Naive B cell (primary cell): ENCODE measurements around the gene MKNK2. TPM values are rescaled to one million over a fixed set of nuclear protein-coding genes. Genes with fewer than 3 reads are reported as not detected.
"Not testable (repeated sequence)": the region's sequence is repeated elsewhere in the genome, so short reads cannot be mapped to it uniquely, and the experiment has no call there.

Experiments
- ATAC-seq, 2 donors: fragments of 150-1000 bp; cut with Tn5 transposase; 2 replicates each; pipeline ENCODE4 v1.10.0; 2021; ENCODE audit warnings: low read depth in 2 of 2, mild to moderate bottlenecking in 2 of 2, moderate library complexity in 2 of 2
- DNase-seq: peaks from one replicate; pipeline ENCODE4 v3.0.0; 2022
- H3K27ac Mint-ChIP-seq, 6 donors: one replicate each; pipeline ENCODE4 v1.8.0; 2020 to 2022; ENCODE audit warnings: mild to moderate bottlenecking in 6 of 6, mixed read lengths in 6 of 6, moderate library complexity in 5 of 6, inconsistent platforms in 2 of 6
- H3K27me3 Mint-ChIP-seq, 3 donors: one replicate each; pipeline ENCODE4 v1.8.0; 2021 to 2022; ENCODE audit warnings: mixed read lengths in 3 of 3, mild to moderate bottlenecking in 1 of 3
- H3K36me3 Mint-ChIP-seq, 2 donors: one replicate each; pipeline ENCODE4 v1.8.0; 2020 to 2022; ENCODE audit warnings: mixed read lengths in 2 of 2, inconsistent platforms in 1 of 2, mild to moderate bottlenecking in 1 of 2
- H3K4me1 Mint-ChIP-seq, 3 donors: one replicate each; pipeline ENCODE4 v1.8.0; 2020 to 2022; ENCODE audit warnings: mixed read lengths in 3 of 3, inconsistent platforms in 1 of 3, mild to moderate bottlenecking in 1 of 3, moderate library complexity in 1 of 3
- H3K4me3 Mint-ChIP-seq, 8 donors: one replicate each; pipeline ENCODE4 v1.8.0; 2020 to 2022; ENCODE audit warnings: mild to moderate bottlenecking in 8 of 8, mixed read lengths in 8 of 8, moderate library complexity in 8 of 8, inconsistent platforms in 2 of 8
- H3K9me3 Mint-ChIP-seq, 7 donors: one replicate each; pipeline ENCODE4 v1.8.0; 2020 to 2022; ENCODE audit warnings: mixed read lengths in 7 of 7, mild to moderate bottlenecking in 5 of 7, inconsistent platforms in 2 of 7, moderate library complexity in 1 of 7
- polyA plus RNA-seq, 6 donors: library from polyadenylated mRNA; unstranded; fragments of 300-500 nt; fragmentation: Illumina TruSeq; gene quantifications; one replicate each; pipeline ENCODE4 v1.2.3, GENCODE V29; 2021; ENCODE audit warnings: low read depth in 6 of 6

MKNK2 gene
- polyA plus RNA-seq, 6 donors from 2014 or later = 51.1 to 102 (median 57.1) TPM

DNA sequence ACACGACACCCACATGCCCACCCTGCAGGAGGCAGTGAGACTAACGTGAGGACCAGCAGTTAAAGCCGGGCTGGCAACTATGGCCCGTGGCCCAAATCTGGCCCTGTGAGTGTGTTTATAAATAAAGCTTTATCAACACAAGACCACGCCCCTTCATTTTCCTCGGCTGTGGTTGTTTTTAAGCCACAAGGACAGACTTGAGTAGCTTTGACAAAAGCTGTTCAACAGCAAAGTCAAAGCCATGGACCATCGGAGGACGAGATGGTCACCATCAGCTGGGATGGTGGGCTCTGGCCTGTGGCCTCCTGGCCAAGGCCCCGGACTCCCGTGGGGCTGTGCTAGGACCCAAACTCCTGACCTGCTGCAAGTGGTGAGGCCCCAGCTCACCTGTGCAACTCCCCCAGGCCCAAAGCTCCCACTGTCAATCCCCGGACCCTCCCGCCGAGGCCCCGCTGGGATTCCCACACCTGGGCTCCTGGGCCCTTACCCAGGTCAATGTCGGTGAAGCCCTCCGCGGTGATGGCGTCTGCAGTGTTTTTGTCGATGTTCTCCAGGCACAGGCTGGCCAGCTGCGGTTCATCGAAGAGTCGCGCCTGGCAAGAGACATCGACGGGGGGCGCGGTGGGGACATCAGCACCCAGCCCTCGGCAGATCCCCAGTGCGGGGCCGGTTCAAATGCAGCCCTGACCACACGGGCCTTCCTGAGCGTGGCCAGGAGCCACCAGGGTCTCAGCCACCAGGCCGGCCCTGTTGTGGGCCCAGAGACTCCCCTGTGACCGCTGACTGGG is 60.6 kb downstream of the MKNK2 start:
- Mint-ChIP-seq H3K27me3 (no peaks in the 10 kb centered on the region), H3K4me1 (peaks cover 0 to 2% (median 0%) of the 10 kb centered on the region in 3 donors), H3K9me3 (no peaks in the 10 kb centered on the region), H3K36me3 (no peaks in the 10 kb centered on the region), H3K4me3 (no peak overlapping the region), H3K27ac (no peak overlapping the region)
- ATAC-seq = no peak
- DNase-seq = no peak

DNA sequence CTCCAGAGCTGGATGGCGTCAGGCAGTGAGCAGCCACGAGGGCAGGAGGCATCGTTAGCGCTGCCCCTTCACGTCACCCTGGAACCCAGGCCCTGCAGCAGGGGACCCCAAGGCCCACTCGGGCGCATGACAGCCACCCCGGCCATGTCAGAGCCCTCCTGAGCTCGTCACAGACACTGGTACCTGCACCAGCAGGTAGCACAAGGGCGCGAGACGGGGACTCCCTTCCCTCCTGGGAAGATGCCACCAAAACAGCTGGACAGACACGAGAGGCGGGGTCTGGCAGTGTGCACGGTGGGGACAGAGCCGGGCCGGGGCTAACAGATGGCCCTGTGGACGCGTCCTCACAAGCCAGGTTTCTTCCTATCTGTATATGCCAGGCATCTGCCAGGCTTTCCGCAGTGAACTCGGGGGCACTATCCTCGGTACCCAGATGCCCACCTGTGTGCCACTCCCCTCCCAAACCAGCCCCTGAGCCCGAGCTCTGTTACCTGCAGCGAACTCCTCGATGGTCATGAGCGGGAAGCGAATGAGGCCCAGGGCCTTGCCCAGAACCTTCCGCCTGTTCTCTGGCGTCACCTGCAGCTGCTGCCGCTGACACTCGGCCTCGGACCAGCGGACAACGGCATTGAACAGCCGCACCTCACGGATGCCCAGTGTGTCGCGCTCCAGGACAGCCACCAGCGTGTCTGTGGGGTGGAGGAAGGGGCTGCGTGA is 61.4 kb downstream of the MKNK2 start:
- Mint-ChIP-seq H3K27ac (no peak overlapping the region), H3K9me3 (no peaks in the 10 kb centered on the region)

DNA sequence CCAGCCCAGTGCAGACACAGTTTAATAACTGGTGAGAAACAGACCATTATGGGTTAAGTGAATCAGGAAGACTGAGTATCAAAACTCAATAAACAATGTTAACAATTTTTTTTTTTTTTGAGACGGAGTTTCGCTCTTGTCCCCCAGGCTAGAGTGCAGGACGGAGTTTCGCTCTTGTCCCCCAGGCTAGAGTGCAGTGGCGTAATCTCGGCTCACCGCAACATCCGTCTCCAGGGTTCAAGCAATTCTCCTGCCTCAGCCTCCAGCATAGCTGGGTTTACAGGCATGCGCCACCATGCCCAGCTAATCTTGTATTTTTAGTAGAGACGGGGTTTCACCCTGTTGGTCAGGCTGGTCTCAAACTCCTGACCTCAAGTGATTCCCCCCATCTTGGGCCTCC is 62.6 kb downstream of the MKNK2 start:
- not testable (repeated sequence) for ATAC-seq, DNase-seq, H3K9me3 Mint-ChIP-seq, H3K36me3 Mint-ChIP-seq, H3K27me3 Mint-ChIP-seq, H3K4me1 Mint-ChIP-seq, H3K4me3 Mint-ChIP-seq
- peak overlapping the region in 1 of 6 donors; percentile 24 for H3K27ac Mint-ChIP-seq

More for the DNA sequence above, 61.4 kb downstream of the MKNK2 start:
- Mint-ChIP-seq H3K27me3 (no peaks in the 10 kb centered on the region), H3K4me3 (peak overlapping the region in 1 of 8 donors; percentile 63), H3K4me1 (no peaks in the 10 kb centered on the region), H3K36me3 (no peaks in the 10 kb centered on the region)
- DNase-seq (no peak), ATAC-seq (no peak)

Other genes starting within 250 kb of the MKNK2 start
- gene ATP8B3, start 239.0 kb downstream of the MKNK2 start, polyA plus RNA-seq = under 1 TPM in 1 of 6 donors, not detected in 5; 0.09 TPM
- 10 to 100 TPM in 1 of 6 donors, 1 to 10 TPM in 4, under 1 TPM in 1; 0.96 to 18.1 (median 5.2) TPM for gene REXO1, start 202.8 kb downstream of the MKNK2 start, polyA plus RNA-seq
- 1 to 10 TPM in 1 of 6 donors, under 1 TPM in 5; 0.43 to 1.4 (median 0.70) TPM for gene KLF16, start 187.7 kb downstream of the MKNK2 start, polyA plus RNA-seq
- gene ABHD17A, start 165.7 kb downstream of the MKNK2 start, polyA plus RNA-seq = 100 to 1,000 TPM in 1 of 6 donors, 10 to 100 TPM in 5; 59.4 to 113 (median 78.2) TPM
- 1 to 10 TPM; 1.9 to 6.1 (median 3.6) TPM for gene ADAT3, start 145.8 kb downstream of the MKNK2 start, polyA plus RNA-seq
- gene SCAMP4, start 145.8 kb downstream of the MKNK2 start, polyA plus RNA-seq = 10 to 100 TPM; 18.9 to 35.1 (median 25.6) TPM
- gene CSNK1G2, start 110.1 kb downstream of the MKNK2 start, polyA plus RNA-seq = 10 to 100 TPM; 17.6 to 40.7 (median 25.1) TPM
- 1 to 10 TPM; 1.7 to 9.2 (median 4.8) TPM for gene BTBD2, start 35.5 kb downstream of the MKNK2 start, polyA plus RNA-seq
- gene MOB3A, start 45.1 kb upstream of the MKNK2 start, polyA plus RNA-seq = 100 to 1,000 TPM in 1 of 6 donors, 10 to 100 TPM in 5; 52.2 to 106 (median 75.1) TPM
- gene IZUMO4, start 45.7 kb upstream of the MKNK2 start, polyA plus RNA-seq = 1 to 10 TPM in 1 of 6 donors, under 1 TPM in 5; 0.48 to 1.2 (median 0.85) TPM
- 10 to 100 TPM in 5 of 6 donors, 1 to 10 TPM in 1; 6.7 to 36.3 (median 15.5) TPM for gene AP3D1, start 100.3 kb upstream of the MKNK2 start, polyA plus RNA-seq
- gene DOT1L, start 112.7 kb upstream of the MKNK2 start, polyA plus RNA-seq = 1 to 10 TPM in 1 of 6 donors, under 1 TPM in 5; 0.11 to 2.4 (median 0.70) TPM
- 100 to 1,000 TPM in 5 of 6 donors, 10 to 100 TPM in 1; 98.9 to 148 (median 126) TPM for gene PLEKHJ1, start 185.1 kb upstream of the MKNK2 start, polyA plus RNA-seq
- 10 to 100 TPM; 13.1 to 37.2 (median 20.3) TPM for gene SF3A2, start 185.6 kb upstream of the MKNK2 start, polyA plus RNA-seq
- gene AMH, start 198.1 kb upstream of the MKNK2 start, polyA plus RNA-seq = not detected
- gene JSRP1, start 205.2 kb upstream of the MKNK2 start, polyA plus RNA-seq = under 1 TPM in 3 of 6 donors, not detected in 3; 0.41 to 0.87 (median 0.53) TPM
- 1 to 10 TPM in 1 of 6 donors, under 1 TPM in 4, not detected in 1; 0.30 to 1.0 (median 0.49) TPM for gene PEAK3, start 230.9 kb upstream of the MKNK2 start, polyA plus RNA-seq